Fibroblast of the aortic adventitia (primary cell): Measurements from ENCODE around the gene NLRP8. TPM values are rescaled to one million over a fixed set of nuclear protein-coding genes. Genes with fewer than 3 reads are reported as not detected.
"Not testable (repeated sequence)": the region's sequence is repeated elsewhere in the genome, so short reads cannot be mapped to it uniquely, and the experiment has no call there.

Source experiments
- DNase-seq: peaks from one replicate; pipeline ENCODE4 v3.0.0-alpha.2; 2010; ENCODE audit warnings: low read depth
- H3K4me3 ChIP-seq: 2 replicates; pipeline ENCODE4 v1.5.1; 2011; ENCODE audit warnings: low read depth, mild to moderate bottlenecking, control low read depth, low read length, moderate library complexity
- CTCF ChIP-seq: IDR thresholded peaks from 2 replicates; pipeline ENCODE4 v1.5.1; 2011; ENCODE audit warnings: mild to moderate bottlenecking, low read length, control low read depth, inconsistent platforms; ENCODE audit not compliant: insufficient read depth
- total RNA-seq: library from RNA; depleted of rRNA; stranded (reverse); fragments of >200 nt; gene quantifications from 2 replicates; pipeline ENCODE4 v1.2.3, GENCODE V29; 2012; ENCODE audit warnings: low replicate concordance

NLRP8 gene
- total RNA-seq, 1 donor: not detected

GRCh38 chr19:55993492-55993891, 45.9 kb downstream of the NLRP8 start:
- no peak overlapping the region for H3K4me3 ChIP-seq
- TF ChIP-seq CTCF: no peak
- DNase-seq: no peak

- no peak for TF ChIP-seq CTCF
- H3K4me3 ChIP-seq: no peak overlapping the region
- DNase-seq: no peak
Measured at GRCh38 chr19:56014765-56015164, 67.1 kb downstream of the NLRP8 start.

- TF ChIP-seq CTCF: no peak
- DNase-seq: no peak
- H3K4me3 ChIP-seq: no peak overlapping the region
Measured at GRCh38 chr19:56015756-56016155, 68.1 kb downstream of the NLRP8 start.

DNA sequence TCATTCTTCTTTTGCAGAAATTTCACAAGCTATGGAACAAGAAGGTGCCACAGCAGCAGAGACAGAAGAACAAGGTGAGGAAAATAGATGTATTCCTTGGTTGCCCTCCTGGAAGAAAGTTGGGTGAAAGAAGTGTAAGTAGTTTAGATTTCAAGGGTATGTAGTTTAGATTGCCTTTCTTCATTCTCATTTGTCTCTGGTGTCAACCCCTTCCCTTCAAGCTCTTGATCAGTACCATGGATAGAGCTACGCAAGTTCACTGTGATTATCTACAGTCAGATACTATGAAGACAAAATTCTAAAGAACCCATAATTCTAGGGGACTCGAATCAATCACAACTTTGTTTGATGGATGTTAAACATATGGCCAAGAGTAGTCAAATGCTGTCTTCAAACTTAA, 71.7 kb downstream of the NLRP8 start:
- not testable (repeated sequence) for H3K4me3 ChIP-seq, DNase-seq

DNA sequence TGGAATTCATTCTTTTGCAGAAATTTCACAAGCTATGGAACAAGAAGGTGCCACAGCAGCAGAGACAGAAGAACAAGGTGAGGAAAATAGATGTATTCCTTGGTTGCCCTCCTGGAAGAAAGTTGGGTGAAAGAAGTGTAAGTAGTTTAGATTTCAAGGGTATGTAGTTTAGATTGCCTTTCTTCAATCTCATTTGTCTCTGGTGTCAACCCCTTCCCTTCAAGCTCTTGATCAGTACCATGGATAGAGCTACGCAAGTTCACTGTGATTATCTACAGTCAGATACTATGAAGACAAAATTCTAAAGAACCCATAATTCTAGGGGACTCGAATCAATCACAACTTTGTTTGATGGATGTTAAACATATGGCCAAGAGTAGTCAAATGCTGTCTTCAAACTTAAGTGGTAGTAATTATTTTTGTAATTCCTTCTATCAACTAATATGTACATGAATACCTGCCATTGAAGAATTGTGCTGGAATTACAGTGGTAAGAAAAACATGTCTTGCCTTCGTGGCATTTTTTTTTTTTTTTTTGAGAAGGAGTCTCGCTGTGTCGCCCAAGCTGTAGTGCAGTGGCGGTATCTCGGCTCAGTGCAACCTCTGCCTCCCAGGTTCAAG, 72.8 kb downstream of the NLRP8 start:
- not testable (repeated sequence) for H3K4me3 ChIP-seq, DNase-seq

GRCh38 chr19:56026769-56027168, 79.1 kb downstream of the NLRP8 start:
- H3K4me3 ChIP-seq: no peak overlapping the region
- DNase-seq: no peak
- TF ChIP-seq CTCF: no peak

Other genes starting within 250 kb of the NLRP8 start
- gene NLRP9, start 209.4 kb upstream of the NLRP8 start, total RNA-seq: not detected in 2 replicates
- gene RFPL4A, start 188.7 kb upstream of the NLRP8 start, total RNA-seq: not detected in 2 replicates
- gene RFPL4AL1, start 178.7 kb upstream of the NLRP8 start, total RNA-seq: not detected in 2 replicates
- not detected in 2 replicates for gene NLRP11, start 115.8 kb upstream of the NLRP8 start, total RNA-seq
- gene NLRP4, start 111.3 kb upstream of the NLRP8 start, total RNA-seq: not detected in 2 replicates
- not detected in 2 replicates for gene NLRP13, start 15.5 kb upstream of the NLRP8 start, total RNA-seq
- not detected in 2 replicates for gene NLRP5, start 38.9 kb downstream of the NLRP8 start, total RNA-seq
- gene ZNF787, start 173.5 kb downstream of the NLRP8 start, total RNA-seq: 8.5 and 15.9 TPM in 2 replicates
- gene ZNF444, start 193.5 kb downstream of the NLRP8 start, total RNA-seq: 12.9 and 19.5 TPM in 2 replicates
- not detected in 2 replicates for gene GALP, start 228.2 kb downstream of the NLRP8 start, total RNA-seq
- gene ZSCAN5B, start 250.0 kb downstream of the NLRP8 start, total RNA-seq: 0.09 TPM in 1 of 2 replicates, not detected in the other